SHP77 (cell line): ENCODE measurements around the gene RYR1.
"Not testable (repeated sequence)": the region's sequence is repeated elsewhere in the genome, so short reads cannot be mapped to it uniquely, and the experiment has no call there.

ENCODE experiments used
- DNase-seq, 2 experiments: peaks; one replicate each; lab custom pipeline; 2025; lab: John Stamatoyannopoulos, UW

RYR1 gene

DNA sequence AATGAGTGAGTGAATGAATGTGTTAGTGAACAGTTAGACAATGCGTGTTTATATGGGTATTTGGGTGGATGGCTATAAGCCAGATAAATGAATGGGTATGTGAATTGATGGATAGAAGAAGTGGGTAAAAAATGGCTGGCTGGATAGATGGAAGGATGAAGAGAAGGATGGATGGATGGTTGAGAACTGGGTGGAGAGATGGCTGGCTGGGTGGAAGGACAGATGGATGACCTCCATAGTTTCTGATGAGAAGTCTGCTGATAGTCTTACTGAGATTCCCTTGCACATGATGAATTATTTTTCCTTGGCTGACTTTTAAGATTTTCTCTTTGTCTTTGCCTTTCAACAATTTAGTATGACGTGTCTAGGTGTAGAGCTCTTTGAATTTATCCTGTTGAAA, 57.4 kb downstream of the RYR1 start:
- no peak for DNase-seq

- DNase-seq = no peak
Observed at GRCh38 chr19:38492181-38492813, 58.8 kb downstream of the RYR1 start.

- DNase-seq = no peak
Observed at GRCh38 chr19:38494379-38494778, 60.9 kb downstream of the RYR1 start.

GRCh38 chr19:38495375-38495774, 61.9 kb downstream of the RYR1 start:
- not testable (repeated sequence) for DNase-seq

DNA sequence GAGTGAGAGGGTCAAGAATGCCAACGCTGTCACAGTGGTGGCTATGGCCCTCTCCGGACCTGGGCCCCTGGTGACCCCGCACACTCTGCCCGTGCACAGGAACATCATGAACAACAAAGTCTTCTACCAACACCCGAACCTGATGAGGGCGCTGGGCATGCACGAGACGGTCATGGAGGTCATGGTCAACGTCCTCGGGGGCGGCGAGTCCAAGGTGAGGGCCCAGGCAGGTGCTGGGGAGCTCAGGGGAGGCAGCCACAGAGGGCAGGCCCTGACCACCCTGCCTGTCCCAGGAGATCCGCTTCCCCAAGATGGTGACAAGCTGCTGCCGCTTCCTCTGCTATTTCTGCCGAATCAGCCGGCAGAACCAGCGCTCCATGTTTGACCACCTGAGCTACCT, 62.6 kb downstream of the RYR1 start:
- no peak for DNase-seq

DNA sequence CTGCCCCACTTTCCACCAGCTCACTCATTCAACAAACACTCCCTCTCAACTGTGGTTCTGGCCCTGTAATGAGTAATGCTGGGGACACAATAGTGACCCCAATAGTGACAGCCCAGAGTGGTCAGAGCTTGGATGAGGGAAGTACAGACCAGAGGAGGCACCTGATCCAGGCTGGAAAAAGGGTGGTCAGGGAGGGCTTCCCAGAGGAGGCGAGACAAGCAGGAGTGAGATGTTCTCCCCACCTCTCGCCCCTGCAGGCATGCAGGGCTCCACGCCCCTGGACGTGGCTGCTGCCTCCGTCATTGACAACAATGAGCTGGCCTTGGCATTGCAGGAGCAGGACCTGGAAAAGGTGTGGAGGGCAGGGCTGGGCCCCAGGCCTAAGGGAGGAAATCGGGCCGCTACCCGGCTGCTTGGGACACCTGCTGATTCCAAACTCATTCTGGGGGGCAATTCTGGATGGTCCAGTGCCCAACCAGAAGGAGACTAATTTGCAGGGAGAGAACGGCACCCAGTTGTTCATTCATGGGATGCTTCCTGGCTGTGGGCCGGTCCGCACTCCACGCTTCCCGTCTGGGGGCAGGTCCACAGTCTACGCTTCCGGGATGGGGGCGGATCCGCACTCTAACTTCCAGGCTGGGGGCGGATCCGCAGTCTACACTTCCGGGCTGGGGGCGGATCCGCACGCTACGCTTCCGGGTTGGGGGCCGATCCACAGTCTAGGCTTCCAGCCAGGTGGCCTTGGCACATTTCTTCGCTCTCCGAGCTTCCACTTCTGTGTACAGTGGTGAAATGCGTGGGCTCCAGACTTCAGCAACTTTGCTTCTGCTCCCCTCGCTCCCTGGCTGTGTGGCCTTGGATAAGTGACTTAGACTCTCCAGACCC, 63.4 kb downstream of the RYR1 start:
- DNase-seq = no peak

- DNase-seq = no peak
Observed at GRCh38 chr19:38497907-38498306, 64.4 kb downstream of the RYR1 start.

DNA sequence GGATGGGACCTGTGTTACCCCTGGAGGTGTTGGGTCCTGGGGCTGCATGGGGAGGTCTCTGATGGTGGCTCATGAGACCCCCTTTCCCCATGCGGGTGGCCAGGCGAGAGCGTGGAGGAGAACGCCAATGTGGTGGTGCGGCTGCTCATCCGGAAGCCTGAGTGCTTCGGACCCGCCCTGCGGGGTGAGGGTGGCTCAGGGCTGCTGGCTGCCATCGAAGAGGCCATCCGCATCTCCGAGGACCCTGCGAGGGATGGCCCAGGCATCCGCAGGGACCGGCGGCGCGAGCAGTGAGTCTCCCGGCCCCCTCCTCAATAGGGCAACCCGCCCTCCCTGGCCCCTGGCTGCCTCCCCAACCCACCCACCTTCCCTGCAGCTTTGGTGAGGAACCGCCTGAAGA, 66.0 kb downstream of the RYR1 start:
- DNase-seq = no peak

- DNase-seq = no peak
Observed at GRCh38 chr19:38500450-38500849, 67.0 kb downstream of the RYR1 start.

DNA sequence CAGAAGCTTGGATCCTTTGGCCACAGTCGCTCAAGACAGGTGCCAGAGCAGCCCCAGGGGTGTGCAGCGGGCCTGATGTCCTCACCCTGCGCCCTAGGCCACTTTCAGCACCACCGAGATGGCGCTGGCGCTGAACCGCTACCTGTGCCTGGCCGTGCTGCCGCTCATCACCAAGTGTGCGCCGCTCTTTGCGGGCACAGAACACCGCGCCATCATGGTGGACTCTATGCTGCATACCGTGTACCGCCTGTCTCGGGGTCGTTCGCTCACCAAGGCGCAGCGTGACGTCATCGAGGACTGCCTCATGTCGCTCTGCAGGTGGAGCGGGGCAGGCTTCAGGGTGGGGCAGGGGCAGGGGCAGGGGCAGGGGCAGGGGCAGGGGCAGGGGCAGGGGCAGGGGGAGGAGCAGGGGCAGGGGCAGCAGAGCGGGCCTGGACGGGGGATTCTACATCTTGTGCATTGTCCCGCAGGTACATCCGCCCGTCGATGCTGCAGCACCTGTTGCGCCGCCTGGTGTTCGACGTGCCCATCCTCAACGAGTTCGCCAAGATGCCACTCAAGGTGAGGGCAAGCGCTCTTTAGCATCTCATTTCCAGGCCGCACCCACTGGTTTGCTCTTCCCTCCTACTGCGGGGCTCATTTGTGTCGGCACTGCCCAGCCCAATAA, 69.1 kb downstream of the RYR1 start:
- no peak for DNase-seq

- no peak for DNase-seq
Observed at GRCh38 chr19:38503077-38503410, 69.6 kb downstream of the RYR1 start.

GRCh38 chr19:38505958-38506357, 72.5 kb downstream of the RYR1 start:
- no peak for DNase-seq

GRCh38 chr19:38506375-38506722, 72.9 kb downstream of the RYR1 start:
- DNase-seq = no peak

- peak; percentile 89 to 92 for DNase-seq
Observed at GRCh38 chr19:38506723-38507550, 73.4 kb downstream of the RYR1 start.

DNA sequence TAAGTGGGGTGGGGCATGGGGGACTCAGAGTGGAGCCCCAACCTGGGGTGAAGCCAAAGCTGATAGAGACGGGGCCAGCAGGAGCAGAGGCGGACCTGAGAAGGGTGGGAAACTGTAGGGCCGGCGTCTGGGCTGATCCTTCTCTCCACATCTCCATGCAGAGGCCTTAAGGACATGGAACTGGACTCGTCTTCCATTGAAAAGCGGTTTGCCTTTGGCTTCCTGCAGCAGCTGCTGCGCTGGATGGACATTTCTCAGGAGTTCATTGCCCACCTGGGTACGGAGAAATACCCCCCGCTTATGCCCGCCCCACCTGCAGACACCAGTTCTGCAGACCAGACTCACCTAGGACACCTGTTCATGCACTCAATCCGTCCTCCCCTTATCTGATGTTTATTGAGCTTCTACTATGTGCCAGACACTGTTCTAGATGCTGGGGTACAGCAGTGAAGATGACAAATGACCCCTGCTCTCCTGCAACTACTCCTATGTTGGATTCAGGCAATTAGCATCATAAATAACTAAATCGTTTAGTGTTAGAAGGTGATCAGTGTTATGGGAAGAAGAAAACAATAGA, 74.1 kb downstream of the RYR1 start:
- no peak for DNase-seq

- no peak for DNase-seq
Observed at GRCh38 chr19:38508507-38508906, 75.0 kb downstream of the RYR1 start.

- no peak for DNase-seq
Observed at GRCh38 chr19:38509027-38509426, 75.5 kb downstream of the RYR1 start.

GRCh38 chr19:38511074-38511708, 77.7 kb downstream of the RYR1 start:
- no peak for DNase-seq

- no peak for DNase-seq
Observed at GRCh38 chr19:38512277-38512676, 78.8 kb downstream of the RYR1 start.

DNA sequence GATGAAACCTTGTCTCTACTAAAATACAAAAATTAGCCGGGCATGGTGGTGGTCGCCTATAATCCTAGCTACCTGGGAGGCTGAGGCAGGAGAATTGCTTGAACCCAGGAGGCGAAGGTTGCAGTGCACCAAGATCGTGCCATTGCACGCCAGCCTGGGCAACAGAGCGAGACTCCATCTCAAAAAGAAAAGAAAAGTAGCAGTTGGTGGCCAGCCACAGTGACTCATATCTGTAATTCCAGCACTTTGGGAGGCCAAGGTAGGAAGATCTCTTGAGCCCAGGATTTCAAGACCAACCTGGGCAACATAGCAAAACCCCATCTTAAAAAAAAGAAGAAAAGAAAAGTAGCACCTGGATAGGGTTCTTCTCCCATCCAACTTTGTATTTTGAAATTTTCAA, 79.7 kb downstream of the RYR1 start:
- not testable (repeated sequence) for DNase-seq

DNA sequence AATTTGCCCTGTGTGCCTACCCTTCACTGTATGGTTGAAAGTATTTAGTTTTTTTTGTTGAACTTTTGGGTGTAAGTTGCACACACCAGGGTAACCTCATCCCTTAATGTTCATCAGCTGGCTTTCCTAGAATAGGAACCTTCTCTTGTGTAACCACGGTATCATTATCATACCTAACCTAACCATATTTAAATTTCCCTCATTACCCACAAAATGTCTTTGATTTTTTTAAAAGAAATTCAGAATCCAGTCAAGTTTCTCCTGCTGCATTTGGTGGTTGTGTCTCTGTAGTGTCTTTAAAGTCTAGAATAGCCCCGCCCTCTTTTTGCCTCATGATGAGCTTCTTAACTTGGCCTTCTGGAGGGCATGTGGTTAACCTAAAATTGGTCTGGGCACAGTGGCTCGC, 80.3 kb downstream of the RYR1 start:
- no peak for DNase-seq
